CD4-positive, alpha-beta T cell treated with Interferon alpha-2 for 1 hour (primary cell): ENCODE data around the gene GRK3.

ENCODE experiments used
- DNase-seq, 2 donors: peaks; one replicate each; pipeline ENCODE4 v3.0.0-alpha.2; 2020 to 2022

Gene GRK3

DNA sequence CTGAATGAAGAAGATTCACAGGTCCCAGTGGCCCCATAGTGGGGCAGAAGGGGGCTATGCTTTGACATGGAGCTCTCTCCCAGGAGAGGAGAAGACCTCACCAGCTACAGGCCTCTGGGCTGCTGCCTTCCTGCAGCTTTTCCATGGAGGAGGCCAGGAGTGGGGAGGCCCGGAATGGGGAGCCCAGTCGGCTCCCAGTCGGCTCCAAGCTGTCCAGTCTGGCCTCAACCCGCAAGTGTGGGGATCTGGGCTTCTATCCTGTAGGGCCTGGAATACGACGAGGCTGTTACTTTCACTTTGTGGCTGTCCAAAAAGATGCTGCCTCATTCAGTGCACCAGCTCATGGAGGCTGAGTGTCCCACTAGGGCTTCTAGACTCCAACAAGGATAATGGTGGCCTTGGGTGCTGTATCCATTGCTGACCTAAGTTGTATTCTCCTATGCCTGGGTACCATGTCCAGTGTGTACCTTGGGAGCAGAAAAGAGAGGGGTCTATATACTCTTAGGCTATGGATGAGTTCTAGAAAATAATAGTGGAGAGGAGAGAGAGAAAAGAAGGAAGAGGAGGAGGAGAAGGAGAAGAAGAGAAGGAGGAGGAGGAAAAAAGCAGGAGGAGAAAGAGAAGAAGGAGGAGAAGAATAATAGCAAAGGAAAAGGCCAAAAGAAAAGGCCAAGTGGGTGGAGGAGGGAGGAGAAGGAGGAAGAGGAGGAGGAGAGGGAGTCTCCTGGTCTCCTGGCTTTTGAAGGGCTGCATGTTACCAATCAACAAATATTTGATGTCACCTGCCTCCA, 178.6 kb downstream of the GRK3 start:
- no peak for DNase-seq

DNA sequence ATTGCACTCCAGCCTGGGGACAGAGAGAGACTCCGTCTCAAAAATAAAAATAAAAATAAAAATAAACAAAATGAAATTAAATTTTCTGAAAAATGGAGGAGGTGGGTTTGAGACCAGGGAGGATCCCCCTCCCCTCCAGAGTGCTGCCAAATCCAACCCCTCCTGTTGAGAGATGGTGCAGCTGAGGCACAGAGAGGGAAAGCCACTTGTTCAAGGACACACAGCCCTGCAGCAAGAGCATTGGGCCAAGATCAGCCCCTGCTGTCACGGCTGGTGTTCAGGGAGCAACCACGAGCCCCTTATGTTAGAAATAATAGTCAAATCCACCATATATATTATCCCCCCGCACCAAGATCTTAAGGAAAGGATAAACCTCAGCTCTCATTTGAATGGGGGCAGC, 180.2 kb downstream of the GRK3 start:
- DNase-seq = no peak

DNA sequence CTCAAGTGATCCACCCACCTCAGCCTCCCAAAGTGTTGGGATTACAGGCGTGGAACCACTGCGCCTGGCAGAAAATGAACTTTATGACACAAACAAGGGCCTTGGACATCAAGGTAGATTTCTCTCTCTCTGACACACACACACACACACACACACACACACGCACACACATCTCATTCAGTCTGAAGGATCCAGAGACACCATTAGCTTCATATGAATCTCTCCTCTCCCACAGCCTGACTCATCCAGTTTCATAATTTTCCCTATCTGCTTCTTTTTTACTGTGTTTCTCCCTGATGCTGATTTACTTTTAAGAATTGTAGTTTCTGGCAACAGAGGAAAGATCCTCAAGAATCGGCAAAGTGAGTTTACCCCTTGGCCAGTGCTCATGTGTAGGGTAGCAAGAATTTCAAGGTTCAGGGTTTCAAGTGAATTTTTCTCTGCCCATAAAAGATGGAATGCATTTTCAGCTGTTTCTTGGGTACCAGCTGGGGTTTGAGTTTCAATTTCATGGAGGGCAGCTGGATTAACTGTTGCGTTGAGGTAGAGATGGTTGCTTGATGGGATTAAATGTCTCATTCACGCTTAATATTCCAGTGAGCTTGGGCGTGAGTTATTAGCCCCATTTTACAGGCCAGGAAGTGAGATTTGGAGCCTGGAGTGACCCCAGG, 181.0 kb downstream of the GRK3 start:
- no peak for DNase-seq

DNA sequence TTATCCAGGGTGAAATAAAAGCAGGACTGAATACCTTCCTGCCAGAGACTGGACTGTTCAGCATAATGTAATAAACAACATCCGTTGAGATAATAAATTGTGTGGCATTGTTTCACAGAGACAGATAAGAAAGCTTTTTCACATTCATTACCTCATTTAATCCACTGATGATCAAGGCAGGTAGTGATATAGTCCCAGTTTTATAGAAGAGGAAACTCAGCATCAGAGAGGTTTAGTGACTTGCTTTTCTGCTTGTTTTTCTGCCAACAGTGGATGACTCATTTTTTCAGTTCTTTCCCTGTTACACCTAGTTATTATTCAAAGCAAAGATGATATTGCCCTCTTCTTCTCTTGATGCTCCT, 181.5 kb downstream of the GRK3 start:
- DNase-seq = no peak

DNA sequence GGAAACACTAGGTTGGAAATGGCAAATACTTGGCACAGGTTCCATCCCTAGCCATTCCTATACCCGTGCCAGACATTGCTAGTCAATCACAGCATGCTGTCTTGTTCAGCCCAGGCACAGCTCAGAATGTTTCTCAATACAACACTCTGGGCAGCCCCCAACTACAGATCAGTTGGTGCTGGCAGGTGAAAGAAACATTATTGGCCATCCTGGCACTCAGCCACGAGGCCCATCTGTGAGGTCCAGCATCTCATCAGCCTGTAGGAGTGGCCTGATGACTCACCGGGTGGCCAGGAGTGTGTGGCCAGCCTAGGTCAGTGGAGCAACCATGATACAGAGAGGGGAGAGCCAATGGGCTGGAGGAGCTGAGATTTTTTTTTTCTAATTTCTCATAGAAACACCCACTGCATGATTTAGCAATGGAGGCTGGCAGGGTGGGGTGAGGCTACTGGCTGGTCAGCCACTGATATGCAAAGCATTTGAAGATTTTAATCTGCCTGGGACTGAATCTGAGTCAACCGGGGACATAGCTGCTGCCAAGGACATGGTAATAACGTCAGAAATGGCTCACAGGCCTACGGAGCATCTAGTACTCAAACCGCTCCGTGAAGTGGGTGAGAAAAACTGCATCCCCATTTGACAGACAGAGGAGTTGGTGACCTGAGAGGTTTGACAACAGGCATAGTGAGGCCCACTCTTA, 182.9 kb downstream of the GRK3 start:
- no peak for DNase-seq

DNA sequence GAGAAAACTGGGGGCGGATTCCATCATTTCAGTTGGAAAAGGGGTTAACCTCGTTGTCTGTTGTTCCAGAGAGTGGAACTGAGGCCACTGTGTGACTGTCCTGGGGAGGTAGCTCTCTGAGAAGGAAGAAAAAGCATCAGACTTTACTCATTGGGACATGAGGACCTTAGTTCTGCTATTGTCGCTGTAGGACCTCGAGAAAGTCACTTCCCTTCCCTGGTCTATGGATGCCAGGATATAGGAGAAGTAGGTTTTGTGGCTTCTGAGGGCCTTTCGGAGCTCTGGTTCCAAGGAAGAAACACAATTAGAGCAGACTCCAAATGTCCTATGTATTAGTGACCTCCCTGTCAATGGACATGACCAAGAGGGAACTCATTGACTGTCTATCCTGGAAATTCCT, 183.7 kb downstream of the GRK3 start:
- no peak for DNase-seq

DNA sequence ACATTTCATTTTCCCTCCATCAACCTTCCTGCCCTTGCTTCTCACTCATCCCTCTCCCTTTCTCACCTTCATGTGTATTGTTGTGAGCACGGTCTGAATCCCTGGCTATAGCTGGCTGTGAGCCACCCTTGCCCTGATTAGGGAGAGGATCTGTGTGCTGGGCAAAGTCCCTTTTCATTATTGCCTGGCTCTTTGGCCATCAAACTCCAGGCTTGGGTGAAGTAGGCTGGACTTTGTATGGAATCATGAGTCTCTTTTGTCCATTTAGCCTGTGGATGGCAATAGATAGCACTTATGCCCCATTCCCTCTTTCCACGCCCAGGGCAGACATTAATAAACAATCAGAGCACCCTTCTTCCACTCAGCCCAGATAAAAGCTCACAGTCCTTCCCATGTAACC, 184.2 kb downstream of the GRK3 start:
- no peak for DNase-seq

DNA sequence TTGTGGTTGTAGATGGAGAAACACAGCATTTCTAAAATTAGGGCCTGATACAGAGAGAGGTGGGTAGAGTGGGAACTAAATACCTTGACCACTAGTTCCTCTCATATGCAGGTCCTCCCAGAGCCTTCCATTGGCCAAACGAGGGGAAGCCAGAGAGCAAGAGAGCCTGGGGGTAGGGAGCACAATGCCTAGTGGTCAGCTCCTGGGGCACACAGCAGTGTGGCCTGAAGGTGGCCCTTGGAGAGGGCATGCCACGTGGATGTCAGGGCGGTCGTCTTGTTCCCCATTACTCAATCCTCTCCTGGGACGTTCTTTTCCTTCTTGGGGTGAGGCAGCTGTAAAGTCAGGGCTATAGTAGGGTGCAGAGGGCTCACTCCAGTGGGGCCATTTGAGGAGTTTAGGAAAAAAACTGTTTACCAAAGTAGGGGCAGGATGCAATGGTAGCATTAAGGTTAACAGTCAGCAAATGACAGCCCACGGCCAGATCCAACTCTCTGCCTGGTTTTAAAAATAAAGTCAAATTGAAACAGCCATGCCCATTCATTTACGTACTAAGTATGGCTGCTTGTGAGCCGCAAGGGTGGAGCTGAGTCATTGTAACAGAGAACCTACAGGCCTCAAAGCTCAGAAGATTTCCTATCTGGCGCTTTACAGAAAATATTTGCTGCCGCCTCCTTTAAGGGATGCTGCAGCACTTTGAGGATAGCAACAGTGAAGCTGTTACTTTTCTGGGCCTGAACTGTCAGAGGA, 185.1 kb downstream of the GRK3 start:
- no peak for DNase-seq

DNA sequence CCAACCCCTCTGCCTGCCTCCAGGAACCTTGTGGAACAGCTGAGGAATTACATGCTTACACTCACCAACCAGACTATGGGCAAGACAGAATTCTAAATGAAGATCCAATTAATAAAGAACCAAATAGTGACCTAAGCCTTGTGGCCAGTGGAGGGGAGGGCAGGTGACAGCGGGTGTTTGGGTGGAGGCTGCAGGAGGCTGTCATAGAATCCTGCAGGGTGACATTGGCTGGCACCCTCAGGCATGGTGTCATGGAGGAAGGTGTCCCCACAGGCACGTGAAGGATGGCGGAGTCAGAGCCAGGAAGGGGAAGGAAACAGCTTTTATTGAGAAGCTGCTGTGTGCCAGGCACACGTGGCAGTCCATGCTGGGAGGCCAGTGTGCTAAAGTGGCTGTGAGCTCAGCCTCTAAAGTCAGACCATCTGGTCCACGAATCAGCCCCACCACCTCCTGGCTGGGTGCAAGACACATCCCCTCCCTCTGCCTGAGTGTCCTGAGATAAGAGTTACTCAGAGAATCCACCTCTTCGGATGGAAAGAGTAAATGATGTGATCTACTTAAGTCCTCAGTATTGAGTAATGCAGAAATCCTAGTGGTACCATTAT, 186.2 kb downstream of the GRK3 start:
- DNase-seq = no peak

DNA sequence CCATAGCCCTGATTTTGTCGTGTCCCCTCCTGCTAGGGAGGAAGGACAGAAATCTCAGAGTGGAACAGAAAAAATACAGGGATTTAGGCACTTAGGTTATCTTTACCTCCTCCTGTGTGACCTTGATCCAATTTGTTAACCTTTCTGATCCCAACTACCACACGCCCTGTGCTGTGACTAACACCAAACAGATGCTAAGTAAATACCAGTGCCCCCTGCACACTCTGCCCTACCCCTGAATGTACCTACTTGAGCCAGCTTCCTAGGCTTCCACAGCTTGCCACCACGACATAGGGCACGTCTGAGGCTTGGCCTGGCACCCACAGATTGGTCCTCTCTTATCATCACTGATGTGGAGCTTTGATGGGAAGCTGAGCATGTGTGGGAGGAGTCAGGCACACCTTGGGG, 186.7 kb downstream of the GRK3 start:
- DNase-seq = no peak

DNA sequence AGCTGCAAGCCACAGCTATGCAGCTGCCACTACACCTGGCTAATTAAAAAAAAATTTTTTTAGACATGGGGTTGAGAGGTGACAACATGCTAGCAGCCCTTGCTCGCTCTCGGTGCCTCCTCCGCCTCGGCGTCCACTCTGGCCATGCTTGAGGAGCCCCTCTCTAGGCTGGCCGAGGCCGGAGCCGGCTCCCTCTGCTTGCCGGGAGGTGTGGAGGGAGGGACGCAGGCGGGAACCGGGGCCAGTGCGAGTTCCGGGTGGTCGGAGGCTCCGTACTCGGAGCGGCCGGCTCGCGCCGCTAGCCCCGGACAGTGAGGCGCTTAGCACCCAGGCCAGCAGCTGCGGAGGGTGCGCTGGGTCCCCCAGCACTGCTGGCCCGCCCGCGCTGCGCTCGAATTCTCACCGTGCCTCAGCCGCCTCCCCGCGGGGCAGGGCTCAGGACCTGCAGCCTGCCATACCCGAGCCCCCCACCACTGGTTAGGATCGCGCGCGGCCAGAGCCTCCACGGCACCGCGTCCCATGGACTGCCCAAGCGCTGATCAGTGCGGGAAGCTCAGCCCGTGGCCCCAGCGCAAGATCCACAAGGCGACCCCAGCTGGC, 188.2 kb downstream of the GRK3 start:
- DNase-seq = no peak

DNA sequence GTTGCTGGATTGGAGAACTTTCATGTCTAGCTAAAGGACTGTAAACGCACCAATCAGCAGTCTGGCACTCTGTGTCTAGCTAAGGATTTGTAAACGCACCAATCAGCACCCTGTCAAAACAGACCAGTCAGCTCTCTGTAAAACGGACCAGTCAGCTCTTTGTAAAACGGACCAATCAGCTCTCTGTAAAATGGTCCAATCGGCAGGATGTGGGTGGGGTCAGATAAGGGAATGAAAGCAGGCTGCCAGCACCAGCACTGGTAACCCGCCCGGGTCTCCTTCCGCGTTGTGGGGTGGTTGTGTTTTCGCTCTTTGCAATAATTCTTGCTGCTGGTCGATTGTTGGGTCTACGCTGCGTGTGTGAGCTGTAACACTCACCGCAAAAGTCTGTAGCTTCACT, 188.8 kb downstream of the GRK3 start:
- no peak for DNase-seq

DNA sequence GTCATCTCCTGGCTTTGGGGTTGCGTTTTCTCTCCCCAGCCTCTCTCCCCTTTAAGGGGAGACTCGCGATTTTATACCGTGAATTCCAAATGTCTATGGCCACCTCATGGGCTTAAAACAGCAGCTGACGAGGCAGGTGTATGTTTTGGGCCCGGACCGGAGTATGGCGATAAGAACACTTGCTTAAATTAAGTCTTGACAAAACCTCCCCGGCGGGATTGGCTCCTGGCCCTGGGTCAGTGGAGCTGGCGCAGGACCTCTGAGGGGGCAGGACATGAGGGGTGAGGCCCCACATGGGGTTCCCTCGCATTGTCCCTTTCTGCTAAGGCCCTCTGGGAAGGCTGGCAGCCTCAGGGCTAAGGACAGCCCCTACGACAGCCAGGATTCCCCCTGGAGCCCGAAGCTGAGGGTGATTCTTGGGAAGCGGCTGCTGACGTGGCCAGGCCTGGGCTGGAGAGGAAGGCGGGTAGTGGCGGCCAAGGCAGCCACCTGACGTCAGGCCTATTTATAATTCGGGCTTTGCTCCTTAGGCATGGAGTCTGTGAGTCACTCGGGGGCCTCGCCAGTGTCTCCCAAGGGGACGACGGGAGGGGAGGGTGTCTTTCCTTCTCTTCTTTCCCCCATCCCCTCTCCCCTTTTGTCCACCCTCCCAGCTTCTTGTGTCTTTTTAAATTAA, 190.2 kb downstream of the GRK3 start:
- DNase-seq = no peak

DNA sequence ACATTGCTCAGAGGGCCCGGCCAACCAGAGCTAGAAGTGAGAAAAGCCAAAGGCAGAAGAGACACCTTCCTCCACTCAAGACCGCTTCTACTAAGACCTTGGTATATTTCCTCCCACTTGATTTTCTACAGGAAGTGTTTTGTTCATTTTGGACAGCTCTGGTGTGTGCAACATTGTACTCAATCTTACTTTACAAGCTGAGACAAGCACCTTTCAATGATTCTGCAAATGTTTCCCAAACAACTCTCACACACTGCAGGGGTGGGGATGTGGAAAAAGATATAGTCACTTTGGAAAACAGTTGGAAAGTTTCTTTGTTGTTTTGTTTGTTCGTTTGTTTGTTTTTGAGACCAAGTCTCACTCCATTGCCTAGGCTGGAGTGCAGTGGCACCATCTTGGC, 193.2 kb downstream of the GRK3 start:
- DNase-seq = no peak

DNA sequence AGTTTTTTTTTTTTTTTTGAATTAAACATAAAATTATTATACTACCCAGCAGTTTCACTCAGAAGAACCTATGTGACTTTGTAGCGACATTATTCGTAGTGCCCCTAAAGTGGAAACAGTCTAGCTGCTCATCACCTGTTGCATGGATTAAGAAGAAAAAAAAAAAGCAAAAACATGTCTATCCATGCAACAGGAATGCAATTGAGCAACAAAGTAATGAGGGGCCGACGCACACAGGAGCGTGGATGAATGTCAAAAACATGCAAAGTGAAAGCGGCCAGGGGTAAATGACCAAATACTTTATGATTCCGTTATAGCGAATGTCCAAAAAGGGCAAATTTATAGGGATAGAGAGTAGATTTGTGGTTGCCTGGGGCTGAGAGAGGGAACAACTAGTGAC, 193.8 kb downstream of the GRK3 start:
- DNase-seq = no peak

DNA sequence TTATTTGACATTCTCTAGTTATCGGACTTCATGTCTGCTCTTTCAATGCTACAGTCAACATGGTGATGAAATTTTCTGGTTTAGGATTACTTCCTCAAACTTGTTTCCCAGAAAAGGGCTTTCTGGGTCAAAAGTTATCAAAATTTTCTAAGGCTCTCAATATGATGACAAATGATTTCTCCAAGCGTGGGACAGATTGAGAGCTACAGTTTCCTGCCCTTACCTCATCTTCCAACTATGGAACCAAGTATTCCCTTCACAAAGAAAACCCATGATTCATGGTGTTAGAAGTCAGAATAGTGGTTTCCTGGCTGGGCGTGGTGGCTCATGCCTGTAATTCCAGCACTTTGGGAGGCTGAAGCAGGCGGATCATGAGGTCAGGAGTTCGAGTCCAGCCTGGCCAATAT, 195.4 kb downstream of the GRK3 start:
- peak; percentile 3 to 34 for DNase-seq

DNA sequence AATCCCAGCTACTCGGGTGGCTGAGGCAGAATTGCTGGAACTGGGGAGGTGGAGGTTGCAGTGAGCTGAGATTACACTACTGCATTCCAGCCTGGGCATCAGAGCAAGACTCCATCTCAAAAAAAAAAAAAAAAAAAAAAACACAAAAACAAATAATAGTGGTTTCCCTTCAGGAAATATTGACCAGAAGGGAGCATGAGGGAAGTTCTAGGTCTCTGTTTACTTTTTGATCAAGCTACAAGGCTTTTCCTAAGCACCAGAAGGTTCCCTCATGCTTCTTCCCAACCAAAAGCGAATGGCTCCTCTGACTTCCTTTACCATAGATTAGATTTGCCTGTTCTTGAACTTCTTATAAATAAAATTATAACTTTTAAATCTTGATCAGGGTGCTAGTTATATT, 195.8 kb downstream of the GRK3 start:
- DNase-seq = no peak

DNA sequence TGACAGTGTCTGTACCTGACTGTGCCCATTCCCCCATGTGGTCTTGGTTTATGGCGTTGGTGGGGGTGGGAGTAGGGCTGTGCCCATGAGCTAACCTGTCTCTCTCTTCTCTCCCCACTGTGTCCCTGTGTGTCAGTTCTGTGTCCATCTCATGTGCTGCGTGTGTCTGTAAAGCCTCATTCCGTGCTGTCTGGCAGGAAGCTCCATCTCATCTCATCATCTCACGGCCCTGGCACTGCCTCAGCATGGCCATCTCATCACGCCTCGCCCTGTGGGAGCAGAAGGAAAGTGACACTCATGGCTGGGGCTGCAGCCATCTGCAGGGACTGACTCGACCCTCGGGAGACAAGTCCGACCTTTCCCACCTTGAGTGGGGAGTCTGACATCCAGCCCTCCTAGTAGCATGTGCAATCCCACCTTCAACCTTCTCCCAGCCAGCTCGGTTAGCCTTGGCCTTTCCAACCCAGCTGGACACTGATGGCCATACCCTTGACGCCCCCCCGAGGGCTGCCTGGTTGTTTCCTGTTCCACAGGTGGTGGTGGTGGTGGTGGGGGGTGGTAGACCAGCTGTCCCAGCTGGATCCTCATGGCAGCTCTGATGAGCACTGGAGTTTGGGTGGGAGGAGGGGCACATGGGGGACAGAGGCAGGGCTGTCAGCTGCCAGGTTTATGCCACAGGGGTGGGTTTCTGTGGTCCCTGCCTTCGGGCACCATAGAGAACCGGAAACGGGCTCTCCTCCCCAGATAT, 196.5 kb downstream of the GRK3 start:
- DNase-seq = no peak

DNA sequence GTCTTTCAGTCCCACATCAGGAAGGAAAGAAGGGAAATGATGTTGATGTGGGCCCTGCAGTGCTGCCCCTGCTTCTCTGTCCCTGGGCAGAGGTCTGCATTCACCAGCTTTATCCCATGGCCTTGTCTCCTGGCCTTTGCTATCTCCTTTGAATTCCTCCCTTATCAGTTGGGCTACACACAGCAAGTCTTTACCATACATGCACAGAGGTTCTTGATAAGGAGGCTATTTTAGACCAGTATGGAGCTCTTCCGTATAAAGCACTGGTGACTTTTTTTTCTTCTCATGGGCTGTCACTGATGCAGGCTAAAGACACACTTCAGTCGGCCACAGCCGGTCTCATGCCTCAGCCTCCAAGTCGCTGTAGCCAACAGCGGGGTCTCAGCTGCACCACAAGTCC, 197.7 kb downstream of the GRK3 start:
- DNase-seq = no peak

DNA sequence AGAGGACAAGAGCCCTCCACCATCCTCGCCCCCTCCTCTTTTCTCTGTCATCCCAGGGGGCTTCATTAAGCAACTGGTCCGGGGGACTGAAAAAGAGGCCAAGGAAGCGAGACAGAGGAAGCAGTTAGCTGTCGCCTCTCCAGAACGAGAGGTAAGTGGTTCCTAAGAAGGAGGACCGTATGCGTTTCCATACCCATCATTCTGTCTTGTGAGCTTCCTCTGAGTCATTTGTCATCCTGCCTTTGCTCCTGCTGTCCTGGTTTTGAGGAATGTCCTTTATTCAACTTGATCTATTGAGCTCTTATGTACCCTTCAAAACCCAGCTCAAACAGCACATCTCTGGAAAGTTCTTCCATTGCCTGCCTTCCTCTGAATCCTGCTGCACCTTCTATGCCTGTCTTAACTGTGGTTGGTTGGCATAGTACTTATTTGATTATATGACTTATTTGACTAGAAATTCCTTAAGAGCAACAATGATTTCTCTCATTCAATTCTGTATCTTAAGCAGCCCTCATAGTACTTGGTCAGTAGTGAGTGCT, 198.8 kb downstream of the GRK3 start:
- DNase-seq = no peak
